PC-9 (cell line): ENCODE results near the gene SYTL5. TPM values are rescaled to one million over a fixed set of nuclear protein-coding genes. Genes with fewer than 3 reads are reported as not detected.

ENCODE experiments used
- BruUV-seq: library from RNA; stranded (reverse); fragments of 400-500 nt; replicated peaks from 2 replicates; lab custom pipeline; 2021; lab: Mats Ljungman, UMichigan
- CTCF ChIA-PET: fragments of 300-600 bp; sonication (Branson Sonifier 250); formaldehyde crosslinking; loops from one replicate; lab custom pipeline; 2022; ENCODE audit warnings: antibody characterized with exemption; lab: Charles Lee
- POLR2A ChIA-PET: fragments of 300-600 bp; sonication (Branson Sonifier 250); formaldehyde crosslinking; loops from one replicate; lab custom pipeline; 2022; ENCODE audit warnings: antibody characterized with exemption; ENCODE audit not compliant: unreplicated experiment; lab: Charles Lee
- DNase-seq, 2 experiments: peaks; one replicate each; pipeline versions ENCODE4 v3.0.0 to v3.0.0-alpha.2; 2015 to 2022; ENCODE audit warnings: mixed read lengths in 1 of 2
- H2AFZ ChIP-seq: fragments of 200-600 bp; sonication (generic); 2 replicates; pipeline ENCODE4 v1.8.1; 2017; ENCODE audit warnings: antibody characterized with exemption
- H3F3A ChIP-seq: fragments of 200-600 bp; sonication (generic); 2 replicates; pipeline ENCODE4 v1.8.1; 2017; ENCODE audit warnings: antibody characterized with exemption, mild to moderate bottlenecking, low read depth; ENCODE audit not compliant: insufficient read depth
- H3K27ac ChIP-seq: fragments of 200-600 bp; sonication (generic); 2 replicates; pipeline ENCODE4 v1.6.1; 2016; ENCODE audit warnings: mixed run types
- H3K27me3 ChIP-seq: fragments of 200-600 bp; sonication (generic); 2 replicates; pipeline ENCODE4 v1.6.1; 2016; ENCODE audit warnings: low read depth, mixed run types; ENCODE audit not compliant: insufficient read depth
- H3K36me3 ChIP-seq: fragments of 200-600 bp; sonication (generic); 2 replicates; pipeline ENCODE4 v1.6.1; 2016; ENCODE audit warnings: low read depth, mixed run types
- H3K4me1 ChIP-seq: fragments of 200-600 bp; sonication (generic); replicated peaks from 2 replicates; pipeline ENCODE4 v1.6.1; 2016; ENCODE audit warnings: mixed run types; ENCODE audit not compliant: insufficient read depth
- H3K4me2 ChIP-seq: fragments of 200-600 bp; sonication (generic); 2 replicates; pipeline ENCODE4 v1.6.1; 2017; ENCODE audit warnings: mixed run types
- H3K4me3 ChIP-seq: fragments of 200-600 bp; sonication (generic); 2 replicates; pipeline ENCODE4 v1.6.1; 2016; ENCODE audit warnings: mixed run types
- H3K79me2 ChIP-seq: fragments of 200-600 bp; sonication (generic); 2 replicates; pipeline ENCODE4 v1.6.1; 2017; ENCODE audit warnings: low read depth, mixed run types
- H3K9me2 ChIP-seq: fragments of 200-600 bp; sonication (generic); 2 replicates; pipeline ENCODE4 v1.8.1; 2017; ENCODE audit warnings: mild to moderate bottlenecking; ENCODE audit not compliant: insufficient read depth
- H3K9me3 ChIP-seq: fragments of 200-600 bp; sonication (generic); 2 replicates; pipeline ENCODE4 v1.8.1; 2016; ENCODE audit warnings: low read depth; ENCODE audit not compliant: insufficient read depth
- H4K20me1 ChIP-seq: fragments of 200-600 bp; sonication (generic); 2 replicates; pipeline ENCODE4 v1.8.1; 2017; ENCODE audit not compliant: insufficient read depth
- EZH2 ChIP-seq: fragments of 200-600 bp; sonication (generic); IDR thresholded peaks from 2 replicates; pipeline ENCODE4 v1.8.0; 2017; ENCODE audit warnings: antibody characterized with exemption, low read depth
- intact Hi-C: fragments of 100-400 bp; cut with micrococcal nuclease; formaldehyde crosslinking; loops from one replicate; pipeline ENCODE4 v1.10.0; 2022; ENCODE audit not compliant: unreplicated experiment
- total RNA-seq: library from RNA; stranded (reverse); gene quantifications from 2 replicates; pipeline ENCODE4 v1.2.3, GENCODE V29; 2021
- TF ChIP-seq, protein P1 (sequence below): fragments of 200-600 bp; sonication (generic); conservative IDR thresholded peaks from 2 replicates; pipeline ENCODE4 v1.6.1; 2017; ENCODE audit warnings: mixed run types, antibody characterized with exemption, mild to moderate bottlenecking, moderate library complexity

SYTL5 gene
- total RNA-seq, 1 experiment from 2014 or later: not detected

DNA sequence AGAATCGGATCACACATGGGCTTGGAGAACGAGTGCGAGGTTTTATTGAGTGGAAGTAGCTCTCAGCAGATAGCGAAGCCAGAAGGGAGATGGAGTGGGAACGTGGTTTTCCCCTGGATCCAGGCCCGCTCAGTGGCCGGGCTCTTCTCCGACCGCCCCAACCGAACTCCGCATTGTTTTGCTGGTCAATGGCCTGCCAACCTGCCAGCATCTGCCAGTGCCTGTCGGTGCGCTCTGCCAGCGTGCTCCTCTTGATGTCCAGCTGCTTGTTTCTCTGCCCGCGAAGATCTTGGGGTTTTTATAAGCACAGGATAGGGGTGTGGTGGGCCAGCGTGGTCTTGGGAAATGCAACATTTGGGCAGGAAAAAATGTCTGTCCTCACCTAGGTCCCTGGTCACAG, 5.6 kb upstream of the SYTL5 start:
- intact Hi-C loops: no loop called here
- Histone ChIP-seq H3K4me2 (no peak overlapping the region), H3K79me2 (no peaks in the 10 kb centered on the region), H3K36me3 (no peaks in the 10 kb centered on the region), H3F3A (no peaks in the 10 kb centered on the region), H3K9me3 (no peaks in the 10 kb centered on the region), H3K27ac (no peak overlapping the region), H4K20me1 (no peaks in the 10 kb centered on the region), H3K9me2 (no peaks in the 10 kb centered on the region), H3K27me3 (no peaks in the 10 kb centered on the region), H2AFZ (no peak overlapping the region), H3K4me1 (no peaks in the 10 kb centered on the region), H3K4me3 (no peak overlapping the region)
- TF ChIP-seq, protein P1, sequence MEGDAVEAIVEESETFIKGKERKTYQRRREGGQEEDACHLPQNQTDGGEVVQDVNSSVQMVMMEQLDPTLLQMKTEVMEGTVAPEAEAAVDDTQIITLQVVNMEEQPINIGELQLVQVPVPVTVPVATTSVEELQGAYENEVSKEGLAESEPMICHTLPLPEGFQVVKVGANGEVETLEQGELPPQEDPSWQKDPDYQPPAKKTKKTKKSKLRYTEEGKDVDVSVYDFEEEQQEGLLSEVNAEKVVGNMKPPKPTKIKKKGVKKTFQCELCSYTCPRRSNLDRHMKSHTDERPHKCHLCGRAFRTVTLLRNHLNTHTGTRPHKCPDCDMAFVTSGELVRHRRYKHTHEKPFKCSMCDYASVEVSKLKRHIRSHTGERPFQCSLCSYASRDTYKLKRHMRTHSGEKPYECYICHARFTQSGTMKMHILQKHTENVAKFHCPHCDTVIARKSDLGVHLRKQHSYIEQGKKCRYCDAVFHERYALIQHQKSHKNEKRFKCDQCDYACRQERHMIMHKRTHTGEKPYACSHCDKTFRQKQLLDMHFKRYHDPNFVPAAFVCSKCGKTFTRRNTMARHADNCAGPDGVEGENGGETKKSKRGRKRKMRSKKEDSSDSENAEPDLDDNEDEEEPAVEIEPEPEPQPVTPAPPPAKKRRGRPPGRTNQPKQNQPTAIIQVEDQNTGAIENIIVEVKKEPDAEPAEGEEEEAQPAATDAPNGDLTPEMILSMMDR: no peak
- TF ChIP-seq EZH2: no peak
- POLR2A ChIA-PET: no interaction called here
- CTCF ChIA-PET: no interaction called here
- BruUV-seq: no TSS peak
- DNase-seq: no peak

DNA sequence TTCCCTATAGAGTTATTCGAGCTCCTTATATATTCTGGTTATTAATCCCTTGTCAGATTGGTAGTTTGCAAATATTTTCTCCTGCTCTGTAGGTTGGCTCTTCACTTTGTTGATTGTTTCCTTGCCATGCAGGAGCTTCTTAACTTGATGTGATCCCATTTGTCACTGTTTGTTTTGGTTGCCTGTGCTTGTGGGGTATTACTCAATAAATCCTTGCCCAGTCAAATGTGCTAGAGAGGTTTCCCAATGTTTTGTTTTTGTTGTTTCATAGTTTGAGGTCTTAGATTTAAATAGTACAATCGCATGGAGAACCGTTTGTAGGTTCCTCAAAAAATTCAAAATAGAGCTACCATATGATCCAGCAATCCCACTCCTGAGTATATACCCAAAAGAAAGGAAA, 2.3 kb upstream of the SYTL5 start:
- H4K20me1 ChIP-seq: no peaks in the 10 kb centered on the region
- intact Hi-C loops: no loop called here
- no peaks in the 10 kb centered on the region for H3K9me3 ChIP-seq
- no peak for DNase-seq
- no peak overlapping the region for H2AFZ ChIP-seq
- ChIA-PET POLR2A (no interaction called here), CTCF (no interaction called here)
- no peak overlapping the region for H3K27ac ChIP-seq
- H3K79me2 ChIP-seq: no peaks in the 10 kb centered on the region
- no TSS peak for BruUV-seq
- no peak overlapping the region for H3K4me3 ChIP-seq
- no peaks in the 10 kb centered on the region for H3K36me3 ChIP-seq
- H3K9me2 ChIP-seq: no peaks in the 10 kb centered on the region
- no peaks in the 10 kb centered on the region for H3K27me3 ChIP-seq
- no peaks in the 10 kb centered on the region for H3F3A ChIP-seq
- TF ChIP-seq, protein P1: no peak
- TF ChIP-seq EZH2: no peak
- H3K4me2 ChIP-seq: no peak overlapping the region
- no peaks in the 10 kb centered on the region for H3K4me1 ChIP-seq

DNA sequence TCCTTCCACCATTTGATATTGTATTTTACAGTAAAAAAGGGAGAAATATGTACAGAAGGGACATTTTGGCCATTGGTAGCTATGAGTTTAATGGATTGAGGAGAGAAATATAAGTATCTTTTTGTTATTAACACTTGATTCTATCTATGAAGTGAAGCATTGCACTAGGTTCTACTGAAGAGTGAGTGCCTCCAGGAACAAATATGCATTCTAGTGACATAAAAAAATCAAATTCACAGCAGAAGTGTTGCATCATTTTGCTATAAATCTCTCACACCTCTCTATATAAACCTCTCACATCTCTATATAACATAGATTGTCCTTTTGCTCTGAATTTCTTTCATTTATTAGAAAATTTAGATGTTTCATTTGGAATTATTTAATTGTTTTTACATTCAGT, 425 bp downstream of the SYTL5 start:
- ChIA-PET CTCF (no interaction called here), POLR2A (no interaction called here)
- Histone ChIP-seq H4K20me1 (no peaks in the 10 kb centered on the region), H3K4me1 (no peaks in the 10 kb centered on the region), H3F3A (no peaks in the 10 kb centered on the region), H3K4me2 (no peak overlapping the region), H3K79me2 (no peaks in the 10 kb centered on the region), H3K36me3 (no peaks in the 10 kb centered on the region), H3K9me3 (no peaks in the 10 kb centered on the region), H3K27me3 (no peaks in the 10 kb centered on the region), H3K4me3 (no peak overlapping the region), H3K9me2 (no peaks in the 10 kb centered on the region), H3K27ac (no peak overlapping the region), H2AFZ (no peak overlapping the region)
- no peak for TF ChIP-seq EZH2
- no TSS peak for BruUV-seq
- no peak for DNase-seq
- intact Hi-C loops: no loop called here

DNA sequence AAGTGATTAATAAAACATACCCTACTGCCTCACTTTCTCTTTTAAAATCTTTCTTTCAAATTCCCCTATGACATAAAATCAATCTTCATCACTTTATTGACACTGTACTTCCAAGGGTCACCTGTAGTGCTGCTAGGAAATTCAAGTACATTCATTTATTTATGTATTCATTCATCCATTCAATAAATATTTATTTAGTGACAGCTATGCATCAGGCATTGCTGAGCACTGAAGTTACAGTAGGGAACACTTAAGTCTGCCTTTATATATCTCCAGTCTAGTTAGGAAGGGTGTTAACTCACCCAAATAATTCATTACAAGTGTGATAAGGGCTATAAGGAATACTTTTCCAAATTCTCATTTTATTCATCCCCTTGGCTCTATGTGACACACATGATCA, 2.3 kb downstream of the SYTL5 start:
- CTCF ChIA-PET: no interaction called here
- no peaks in the 10 kb centered on the region for H3K9me2 ChIP-seq

More for the DNA sequence above, 2.3 kb downstream of the SYTL5 start:
- no peak overlapping the region for H3K27ac ChIP-seq
- TF ChIP-seq, protein P1: no peak
- TF ChIP-seq EZH2: no peak
- H3K4me1 ChIP-seq: no peaks in the 10 kb centered on the region
- H3K4me2 ChIP-seq: no peak overlapping the region
- H3K79me2 ChIP-seq: no peaks in the 10 kb centered on the region
- no peaks in the 10 kb centered on the region for H4K20me1 ChIP-seq
- H2AFZ ChIP-seq: no peak overlapping the region
- H3K9me3 ChIP-seq: no peaks in the 10 kb centered on the region
- POLR2A ChIA-PET: no interaction called here
- no TSS peak for BruUV-seq
- no peaks in the 10 kb centered on the region for H3K27me3 ChIP-seq
- H3K36me3 ChIP-seq: no peaks in the 10 kb centered on the region
- no peak for DNase-seq
- no peaks in the 10 kb centered on the region for H3F3A ChIP-seq
- H3K4me3 ChIP-seq: no peak overlapping the region
- intact Hi-C loops: no loop called here
